Prostate gland (tissue), 2 donors: Measurements from ENCODE around the gene GPR17.

ENCODE experiments used
- POLR2A ChIP-seq: fragments of 450-650 bp; IDR thresholded peaks from one replicate; pipeline ENCODE4 v1.6.1; 2016; ENCODE audit warnings: antibody characterized with exemption, mild to moderate bottlenecking
- TF ChIP-seq, protein P1 (sequence below), 4 experiments: fragments of 200-600 bp in 2 of 4; fragments of 450-650 bp in 2 of 4; sonication (generic) in 2 of 4; IDR thresholded peaks; 1 replicate in 3 of 4; 2 replicates in 1 of 4; pipeline ENCODE4 v1.5.1; 2016 to 2019; ENCODE audit warnings: antibody characterized with exemption in 4 of 4, mild to moderate bottlenecking in 2 of 4, moderate library complexity in 2 of 4

DNA sequence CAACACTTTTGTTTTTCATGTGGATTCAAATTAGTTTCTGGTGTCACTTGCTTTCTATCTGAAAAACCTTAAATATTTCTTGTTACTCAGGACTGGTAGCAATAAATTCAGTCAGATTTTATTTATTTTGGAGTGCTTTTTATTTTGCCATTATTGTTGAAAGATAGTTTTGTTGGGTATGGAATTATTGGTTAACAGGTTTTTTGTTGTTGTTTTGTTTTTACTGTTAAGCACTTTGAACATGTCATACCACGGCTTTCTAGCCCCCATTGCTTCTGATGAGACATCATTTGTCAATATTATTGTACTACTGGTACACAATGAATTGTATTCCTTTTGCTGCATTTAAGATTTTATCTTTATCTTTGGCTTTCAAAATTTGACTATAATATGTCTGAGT, 42.5 kb downstream of the GPR17 start:
- TF ChIP-seq, protein P1, sequence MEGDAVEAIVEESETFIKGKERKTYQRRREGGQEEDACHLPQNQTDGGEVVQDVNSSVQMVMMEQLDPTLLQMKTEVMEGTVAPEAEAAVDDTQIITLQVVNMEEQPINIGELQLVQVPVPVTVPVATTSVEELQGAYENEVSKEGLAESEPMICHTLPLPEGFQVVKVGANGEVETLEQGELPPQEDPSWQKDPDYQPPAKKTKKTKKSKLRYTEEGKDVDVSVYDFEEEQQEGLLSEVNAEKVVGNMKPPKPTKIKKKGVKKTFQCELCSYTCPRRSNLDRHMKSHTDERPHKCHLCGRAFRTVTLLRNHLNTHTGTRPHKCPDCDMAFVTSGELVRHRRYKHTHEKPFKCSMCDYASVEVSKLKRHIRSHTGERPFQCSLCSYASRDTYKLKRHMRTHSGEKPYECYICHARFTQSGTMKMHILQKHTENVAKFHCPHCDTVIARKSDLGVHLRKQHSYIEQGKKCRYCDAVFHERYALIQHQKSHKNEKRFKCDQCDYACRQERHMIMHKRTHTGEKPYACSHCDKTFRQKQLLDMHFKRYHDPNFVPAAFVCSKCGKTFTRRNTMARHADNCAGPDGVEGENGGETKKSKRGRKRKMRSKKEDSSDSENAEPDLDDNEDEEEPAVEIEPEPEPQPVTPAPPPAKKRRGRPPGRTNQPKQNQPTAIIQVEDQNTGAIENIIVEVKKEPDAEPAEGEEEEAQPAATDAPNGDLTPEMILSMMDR (IDR thresholded peaks at IDR 0.05) = no peak
- no peak for TF ChIP-seq POLR2A
